ENCODE results near the gene DTX3. TPM values are rescaled to one million over a fixed set of nuclear protein-coding genes. Genes with fewer than 3 reads are reported as not detected.

Gene DTX3
- total RNA-seq, 1 donor from 2014 or later, result 65.5 TPM

DNA sequence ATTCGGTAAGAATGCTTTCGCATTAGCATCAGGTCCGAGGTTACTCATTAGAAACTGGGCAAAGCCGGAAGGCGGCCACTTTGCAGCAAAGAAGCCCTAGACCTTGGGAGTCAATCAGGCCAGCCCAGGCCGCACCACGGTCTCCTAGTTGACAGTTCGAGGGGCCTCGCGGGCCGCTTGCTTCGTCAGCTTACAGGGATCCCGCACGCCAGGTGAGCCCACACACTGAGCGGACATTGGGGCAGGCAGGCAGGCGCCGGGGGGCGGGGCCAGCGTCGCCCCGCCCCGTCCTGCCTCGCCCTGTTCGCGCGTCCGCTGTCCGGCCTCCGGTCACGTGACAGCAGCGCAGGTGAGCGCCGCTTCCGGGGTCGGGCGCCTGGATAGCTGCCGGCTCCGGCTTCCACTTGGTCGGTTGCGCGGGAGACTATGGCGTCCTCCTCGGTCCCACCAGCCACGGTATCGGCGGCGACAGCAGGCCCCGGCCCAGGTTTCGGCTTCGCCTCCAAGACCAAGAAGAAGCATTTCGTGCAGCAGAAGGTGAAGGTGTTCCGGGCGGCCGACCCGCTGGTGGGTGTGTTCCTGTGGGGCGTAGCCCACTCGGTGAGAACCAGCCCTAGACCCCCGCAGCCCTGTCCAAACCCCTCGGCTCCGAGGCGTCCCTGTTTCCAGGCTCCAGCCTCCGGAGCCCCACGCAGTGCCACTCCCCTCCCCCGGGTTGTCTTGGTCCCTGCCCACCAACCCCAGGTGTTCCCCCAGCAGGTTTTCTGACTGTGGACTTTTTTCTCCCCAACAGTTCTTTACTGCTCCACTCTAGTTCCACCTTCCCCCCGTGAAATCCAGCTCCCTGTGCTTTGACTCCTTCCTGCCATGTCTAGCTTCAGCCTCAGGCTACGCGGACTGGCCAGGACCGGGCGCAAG, 13.5 kb upstream of the DTX3 start, which contains the start of gene PIP4K2C:
Gene PIP4K2C, plus strand, starts transcription at position 329 of the 918 bp plus-strand sequence. Its CDS starts 98 bp downstream, at position 427.
- peak; percentile 84 for DNase-seq (ENCODE audit: extremely low spot score, unreplicated experiment)
- TF ChIP-seq, protein P1, sequence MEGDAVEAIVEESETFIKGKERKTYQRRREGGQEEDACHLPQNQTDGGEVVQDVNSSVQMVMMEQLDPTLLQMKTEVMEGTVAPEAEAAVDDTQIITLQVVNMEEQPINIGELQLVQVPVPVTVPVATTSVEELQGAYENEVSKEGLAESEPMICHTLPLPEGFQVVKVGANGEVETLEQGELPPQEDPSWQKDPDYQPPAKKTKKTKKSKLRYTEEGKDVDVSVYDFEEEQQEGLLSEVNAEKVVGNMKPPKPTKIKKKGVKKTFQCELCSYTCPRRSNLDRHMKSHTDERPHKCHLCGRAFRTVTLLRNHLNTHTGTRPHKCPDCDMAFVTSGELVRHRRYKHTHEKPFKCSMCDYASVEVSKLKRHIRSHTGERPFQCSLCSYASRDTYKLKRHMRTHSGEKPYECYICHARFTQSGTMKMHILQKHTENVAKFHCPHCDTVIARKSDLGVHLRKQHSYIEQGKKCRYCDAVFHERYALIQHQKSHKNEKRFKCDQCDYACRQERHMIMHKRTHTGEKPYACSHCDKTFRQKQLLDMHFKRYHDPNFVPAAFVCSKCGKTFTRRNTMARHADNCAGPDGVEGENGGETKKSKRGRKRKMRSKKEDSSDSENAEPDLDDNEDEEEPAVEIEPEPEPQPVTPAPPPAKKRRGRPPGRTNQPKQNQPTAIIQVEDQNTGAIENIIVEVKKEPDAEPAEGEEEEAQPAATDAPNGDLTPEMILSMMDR (conservative IDR thresholded peaks at IDR 0.05), result no peak
- Mint-ChIP-seq H3K27ac (peak within 1 kb of the TSS; percentile 92), H3K4me1 (ENCODE audit: unreplicated experiment) (peaks cover 16% of the 10 kb centered on the region), H3K27me3 (peaks cover 4% of the 10 kb centered on the region), H3K4me3 (peak within 1 kb of the TSS; percentile 95), H3K9me3 (no peaks in the 10 kb centered on the region), H3K36me3 (peaks cover 3% of the 10 kb centered on the region)

DNA sequence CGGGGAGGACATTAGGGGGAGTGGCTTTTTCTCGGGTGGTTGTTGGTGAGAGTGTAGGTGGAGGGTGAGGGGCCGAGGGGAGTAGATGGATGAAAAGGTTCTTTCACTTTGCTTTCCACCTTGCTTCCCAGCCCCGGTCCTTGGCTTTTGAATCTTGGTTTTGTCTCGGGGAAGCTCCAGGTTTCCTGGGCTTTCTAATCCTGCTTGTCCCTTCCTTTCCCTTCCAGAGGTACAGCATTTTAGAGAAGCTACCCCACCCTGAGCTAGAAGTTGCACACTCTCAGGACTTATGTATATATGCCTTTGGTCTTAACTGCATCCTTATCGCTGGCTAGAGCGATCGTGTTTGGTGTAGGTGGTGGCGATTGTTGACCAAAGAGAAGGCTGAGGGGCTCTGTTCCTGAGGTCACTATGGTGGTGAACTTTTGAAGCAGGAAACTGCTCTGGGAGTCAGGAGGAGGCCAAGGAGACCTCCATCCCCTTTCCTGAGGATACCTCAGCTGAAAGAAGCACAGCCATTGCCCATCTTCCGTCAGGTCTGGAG, 12.8 kb upstream of the DTX3 start:
- Mint-ChIP-seq H3K27me3 (peaks cover 4% of the 10 kb centered on the region), H3K4me3 (peak overlapping the region; percentile 95), H3K27ac (peak overlapping the region; percentile 92), H3K9me3 (no peaks in the 10 kb centered on the region), H3K36me3 (peaks cover 3% of the 10 kb centered on the region), H3K4me1 (ENCODE audit: unreplicated experiment) (peaks cover 16% of the 10 kb centered on the region)
- DNase-seq (ENCODE audit: extremely low spot score, unreplicated experiment), result no peak
- TF ChIP-seq, protein P1 (conservative IDR thresholded peaks at IDR 0.05), result no peak

DNA sequence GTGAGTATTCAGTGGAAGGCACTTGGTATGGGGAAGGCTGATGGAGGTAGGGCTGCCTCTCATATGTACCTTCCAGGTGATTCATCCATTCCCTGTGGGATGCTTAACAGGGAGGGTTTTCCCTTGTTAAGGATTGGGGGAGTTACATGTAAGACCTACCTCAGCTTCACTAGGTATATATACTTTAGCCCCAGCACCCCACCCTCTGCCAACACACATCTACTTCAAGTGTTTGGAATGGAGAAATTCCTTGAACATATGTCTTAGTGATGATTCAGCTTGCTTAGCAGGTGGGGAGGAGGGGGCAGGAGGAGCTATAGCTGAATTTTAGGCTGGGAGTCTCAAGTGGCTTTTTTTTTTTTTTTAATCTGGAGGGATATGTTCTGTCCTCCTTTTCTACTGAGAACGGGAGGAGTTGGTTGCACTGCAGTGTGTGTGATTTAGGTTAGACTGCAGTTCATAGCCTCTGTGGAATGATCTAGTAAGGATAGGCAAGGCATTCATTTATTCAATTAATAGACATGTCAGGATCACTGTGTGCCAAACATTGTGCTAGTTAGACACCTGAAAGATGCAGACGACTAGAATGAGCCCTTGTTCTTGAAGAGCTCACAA, 12.0 kb upstream of the DTX3 start:
- H3K27me3 Mint-ChIP-seq, result peaks cover 4% of the 10 kb centered on the region
- H3K4me3 Mint-ChIP-seq, result peak overlapping the region; percentile 95
- TF ChIP-seq, protein P1 (conservative IDR thresholded peaks at IDR 0.05), result no peak
- DNase-seq (ENCODE audit: extremely low spot score, unreplicated experiment), result no peak
- H3K9me3 Mint-ChIP-seq, result no peaks in the 10 kb centered on the region
- peaks cover 16% of the 10 kb centered on the region for H3K4me1 Mint-ChIP-seq (ENCODE audit: unreplicated experiment)
- H3K27ac Mint-ChIP-seq, result peak overlapping the region; percentile 92
- peaks cover 8% of the 10 kb centered on the region for H3K36me3 Mint-ChIP-seq

DNA sequence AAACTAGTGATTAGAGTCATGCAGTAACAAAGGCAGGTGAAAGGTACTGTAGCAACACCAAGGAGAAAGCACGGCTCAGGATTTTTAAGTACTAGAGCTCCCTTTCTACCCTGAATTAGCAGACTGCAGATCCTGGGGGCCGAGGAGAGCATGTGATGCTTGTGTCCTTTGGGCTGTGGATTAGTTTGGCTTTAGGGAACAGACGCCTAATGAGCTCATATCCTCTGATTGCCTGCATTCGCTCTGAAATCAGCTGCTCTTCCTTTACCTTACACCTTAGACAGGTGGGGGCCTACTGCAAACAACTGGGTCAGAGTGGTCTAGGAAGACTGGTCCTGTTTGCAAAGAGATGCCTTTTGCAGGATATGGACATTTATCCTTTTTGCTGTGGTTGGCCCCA, 11.4 kb upstream of the DTX3 start:
- H3K4me1 Mint-ChIP-seq (ENCODE audit: unreplicated experiment), result peaks cover 16% of the 10 kb centered on the region
- H3K27ac Mint-ChIP-seq, result no peak overlapping the region
- DNase-seq (ENCODE audit: extremely low spot score, unreplicated experiment), result no peak
- peaks cover 10% of the 10 kb centered on the region for H3K36me3 Mint-ChIP-seq
- peak overlapping the region; percentile 95 for H3K4me3 Mint-ChIP-seq
- no peaks in the 10 kb centered on the region for H3K9me3 Mint-ChIP-seq
- TF ChIP-seq, protein P1 (conservative IDR thresholded peaks at IDR 0.05), result no peak
- peaks cover 4% of the 10 kb centered on the region for H3K27me3 Mint-ChIP-seq

DNA sequence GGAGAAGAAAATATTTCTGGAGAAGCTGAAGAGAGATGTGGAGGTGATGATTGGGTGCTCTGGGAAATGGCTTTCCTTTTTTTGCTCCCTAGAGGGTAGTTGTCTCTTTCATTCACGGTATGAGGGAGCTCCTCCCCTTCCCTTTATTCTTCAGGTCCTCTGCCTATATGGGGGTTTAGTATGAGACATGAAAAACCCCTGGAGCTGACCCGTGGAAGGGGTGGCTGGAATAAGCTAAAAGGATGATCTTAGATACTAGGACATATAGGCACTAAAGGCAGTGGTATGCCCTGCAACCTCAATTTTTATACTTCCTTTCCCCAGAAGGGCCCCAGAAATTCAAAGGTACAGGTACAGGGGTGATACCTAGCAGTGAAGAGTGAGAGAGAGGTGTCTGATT, 4.2 kb upstream of the DTX3 start:
- no peak overlapping the region for H3K4me3 Mint-ChIP-seq
- H3K36me3 Mint-ChIP-seq, result peaks cover 31% of the 10 kb centered on the region
- DNase-seq (ENCODE audit: extremely low spot score, unreplicated experiment), result no peak
- H3K9me3 Mint-ChIP-seq, result no peaks in the 10 kb centered on the region
- H3K27ac Mint-ChIP-seq, result no peak overlapping the region
- TF ChIP-seq, protein P1 (conservative IDR thresholded peaks at IDR 0.05), result no peak
- H3K27me3 Mint-ChIP-seq, result no peaks in the 10 kb centered on the region
- H3K4me1 Mint-ChIP-seq (ENCODE audit: unreplicated experiment), result peaks cover 15% of the 10 kb centered on the region

Measured in type B pancreatic cell (in vitro differentiated cells).